ENCODE data around the gene C18orf32. TPM values are rescaled to one million over a fixed set of nuclear protein-coding genes. Genes with fewer than 3 reads are reported as not detected.

The C18orf32 gene
- polyA plus RNA-seq, 1 donor = 23.8 TPM

GRCh38 chr18:49431165-49431962 lies 55.7 kb downstream of the C18orf32 start:
- no peak for DNase-seq

Other genes with a start within 250 kb of the C18orf32 start
- gene DYM, start 26.6 kb downstream of the C18orf32 start, polyA plus RNA-seq (ENCODE audit: insufficient read length) = 53.8 TPM
- 2,112 TPM for gene RPL17, start 5.2 kb upstream of the C18orf32 start, polyA plus RNA-seq (ENCODE audit: insufficient read length)
- gene LIPG, start 74.8 kb upstream of the C18orf32 start, polyA plus RNA-seq (ENCODE audit: insufficient read length) = 63.6 TPM

Data from left kidney (tissue), 2 donors.